ENCODE data around the gene MYO3B.
"Not testable (repeated sequence)": the region's sequence is repeated elsewhere in the genome, so short reads cannot be mapped to it uniquely, and the experiment has no call there.

The MYO3B gene

GRCh38 chr2:170432823-170433222, 254.9 kb downstream of the MYO3B start:
- DNase-seq (ENCODE audit: low read depth): no peak

GRCh38 chr2:170433448-170433847, 255.5 kb downstream of the MYO3B start:
- DNase-seq (ENCODE audit: low read depth): no peak

GRCh38 chr2:170434396-170434795, 256.4 kb downstream of the MYO3B start:
- not testable (repeated sequence) for DNase-seq (ENCODE audit: low read depth)

- DNase-seq (ENCODE audit: low read depth): no peak
These were observed 257.1 kb downstream of the MYO3B start for GRCh38 chr2:170434900-170435621.

- no peak for DNase-seq (ENCODE audit: low read depth)
These were observed 258.4 kb downstream of the MYO3B start for GRCh38 chr2:170436077-170436943.

GRCh38 chr2:170446078-170446477, 268.1 kb downstream of the MYO3B start:
- no peak for DNase-seq (ENCODE audit: low read depth)

GRCh38 chr2:170449034-170449433, 271.1 kb downstream of the MYO3B start:
- DNase-seq (ENCODE audit: low read depth): no peak

- DNase-seq (ENCODE audit: low read depth): no peak
These were observed 276.8 kb downstream of the MYO3B start for GRCh38 chr2:170454471-170455372.

GRCh38 chr2:170455617-170456426, 277.9 kb downstream of the MYO3B start:
- DNase-seq (ENCODE audit: low read depth): no peak

GRCh38 chr2:170456914-170457313, 279.0 kb downstream of the MYO3B start:
- DNase-seq (ENCODE audit: low read depth): no peak

GRCh38 chr2:170457742-170458141, 279.8 kb downstream of the MYO3B start:
- DNase-seq (ENCODE audit: low read depth): no peak

- no peak for DNase-seq (ENCODE audit: low read depth)
These were observed 283.9 kb downstream of the MYO3B start for GRCh38 chr2:170461889-170462288.

- no peak for DNase-seq (ENCODE audit: low read depth)
These were observed 284.7 kb downstream of the MYO3B start for GRCh38 chr2:170462433-170463205.

- no peak for DNase-seq (ENCODE audit: low read depth)
These were observed 285.2 kb downstream of the MYO3B start for GRCh38 chr2:170463206-170463537.

GRCh38 chr2:170464268-170464667, 286.3 kb downstream of the MYO3B start:
- no peak for DNase-seq (ENCODE audit: low read depth)

GRCh38 chr2:170465241-170465640, 287.3 kb downstream of the MYO3B start:
- no peak for DNase-seq (ENCODE audit: low read depth)

GRCh38 chr2:170466632-170467031, 288.7 kb downstream of the MYO3B start:
- no peak for DNase-seq (ENCODE audit: low read depth)

GRCh38 chr2:170467568-170468422, 289.8 kb downstream of the MYO3B start:
- no peak for DNase-seq (ENCODE audit: low read depth)

GRCh38 chr2:170468557-170468956, 290.6 kb downstream of the MYO3B start:
- no peak for DNase-seq (ENCODE audit: low read depth)

- DNase-seq (ENCODE audit: low read depth): not testable (repeated sequence)
These were observed 294.6 kb downstream of the MYO3B start for GRCh38 chr2:170472498-170472897.

Measured in stimulated activated CD4-positive, alpha-beta T cell treated with anti-CD3 and anti-CD28 coated beads, Interleukin-2, amount 100 ng/mL, for 4 hours (primary cell).